ENCODE results near the gene IFT20.
A peak's percentile ranks its signal among the peaks of the same experiment; 100 is the strongest.

Gene IFT20

GRCh38 chr17:28372203-28372944 lies 37.1 kb upstream of the IFT20 start:
- TF ChIP-seq Cebpa-rat (IDR thresholded peaks at IDR 0.05), result no peak

GRCh38 chr17:28371245-28372202 lies 36.3 kb upstream of the IFT20 start, which contains the start of gene SARM1:
TSS of gene SARM1 (plus strand) at chr17:28371694. CDS start at chr17:28372033, 339 bp downstream.
- H3K4me2 ChIP-seq, result peak within 1 kb of the TSS; percentile 96 to 100 (median 98)
- no peaks in the 10 kb centered on the region for H3K9me3 ChIP-seq (replicated peaks in 1 of 11)
- peak within 1 kb of the TSS in 9 of 11 experiments; percentile 50 to 83 (median 75); a peak in 20 of 22 replicates for H3K27ac ChIP-seq
- no peaks in the 10 kb centered on the region; a peak in 1 of 22 replicates for H3K27me3 ChIP-seq
- H3K36me3 ChIP-seq, result peaks cover 0 to 11% (median 0%) of the 10 kb centered on the region in 11 experiments; a peak in 4 of 22 replicates
- H3K4me1 ChIP-seq, result peaks cover 32 to 47% (median 40%) of the 10 kb centered on the region in 10 experiments
- H3K9ac ChIP-seq, result peak within 1 kb of the TSS; percentile 69 to 89 (median 79)
- H3K4me3 ChIP-seq, result peak within 1 kb of the TSS; percentile 63 to 79 (median 74)
- TF ChIP-seq Cebpa-rat (IDR thresholded peaks at IDR 0.05), result no peak
- H4K20me1 ChIP-seq, result peaks cover 18 to 68% (median 39%) of the 10 kb centered on the region in 11 experiments; a peak in 19 of 22 replicates

More at GRCh38 chr17:28372203-28372944, 37.1 kb upstream of the IFT20 start:
- Histone ChIP-seq H3K36me3 (peaks cover 0 to 10% (median 3%) of the 10 kb centered on the region in 11 experiments; a peak in 10 of 22 replicates), H3K9me3 (replicated peaks in 1 of 11) (no peaks in the 10 kb centered on the region), H3K4me2 (peak overlapping the region; percentile 96 to 100 (median 98)), H3K4me3 (peak overlapping the region; percentile 63 to 79 (median 74)), H3K4me1 (peaks cover 32 to 47% (median 40%) of the 10 kb centered on the region in 10 experiments), H4K20me1 (peaks cover 18 to 63% (median 47%) of the 10 kb centered on the region in 11 experiments; a peak in 19 of 22 replicates), H3K27me3 (no peaks in the 10 kb centered on the region; a peak in 1 of 22 replicates), H3K27ac (peak overlapping the region in 9 of 11 experiments; percentile 50 to 83 (median 75); a peak in 20 of 22 replicates), H3K9ac (peak overlapping the region; percentile 69 to 89 (median 79))

GRCh38 chr17:28370744-28371103 lies 35.5 kb upstream of the IFT20 start:
- TF ChIP-seq Cebpa-rat (IDR thresholded peaks at IDR 0.05), result no peak
- H3K9ac ChIP-seq, result peak overlapping the region in 7 of 11 experiments; percentile 3 to 84 (median 46); a peak in 5 of 22 replicates
- peaks cover 0 to 16% (median 2%) of the 10 kb centered on the region in 11 experiments; a peak in 6 of 22 replicates for H3K36me3 ChIP-seq
- no peaks in the 10 kb centered on the region for H3K9me3 ChIP-seq (replicated peaks in 1 of 11)
- peaks cover 32 to 47% (median 40%) of the 10 kb centered on the region in 10 experiments for H3K4me1 ChIP-seq
- H3K4me2 ChIP-seq, result peak overlapping the region; percentile 96 to 100 (median 98)
- no peaks in the 10 kb centered on the region; a peak in 1 of 22 replicates for H3K27me3 ChIP-seq
- H3K4me3 ChIP-seq, result peak overlapping the region in 7 of 10 experiments; percentile 65 to 79 (median 74); a peak in 8 of 20 replicates
- peak overlapping the region in 6 of 11 experiments; percentile 13 to 60 (median 39); a peak in 8 of 22 replicates for H3K27ac ChIP-seq
- peaks cover 15 to 64% (median 39%) of the 10 kb centered on the region in 11 experiments; a peak in 19 of 22 replicates for H4K20me1 ChIP-seq

GRCh38 chr17:28370035-28370743 lies 34.9 kb upstream of the IFT20 start, which contains the start of gene VTN:
TSS of gene VTN (minus strand) at chr17:28370307. CDS start at chr17:28370203, 104 bp downstream.
- Histone ChIP-seq H3K4me1 (peaks cover 32 to 47% (median 40%) of the 10 kb centered on the region in 10 experiments), H3K4me2 (peak within 1 kb of the TSS; percentile 96 to 100 (median 98)), H3K27me3 (no peaks in the 10 kb centered on the region; a peak in 1 of 22 replicates), H3K9me3 (replicated peaks in 1 of 11) (no peaks in the 10 kb centered on the region), H3K27ac (peak within 1 kb of the TSS in 6 of 11 experiments; percentile 13 to 60 (median 39); a peak in 9 of 22 replicates), H4K20me1 (peaks cover 12 to 68% (median 37%) of the 10 kb centered on the region in 11 experiments; a peak in 19 of 22 replicates), H3K4me3 (peak within 1 kb of the TSS; percentile 63 to 79 (median 74); a peak in 19 of 20 replicates), H3K36me3 (peaks cover 0 to 22% (median 6%) of the 10 kb centered on the region in 11 experiments; a peak in 13 of 22 replicates), H3K9ac (peak within 1 kb of the TSS in 8 of 11 experiments; percentile 3 to 84 (median 58); a peak in 10 of 22 replicates)
- no peak for TF ChIP-seq Cebpa-rat (IDR thresholded peaks at IDR 0.05)

GRCh38 chr17:28369684-28370034 lies 34.4 kb upstream of the IFT20 start:
- no peaks in the 10 kb centered on the region for H3K9me3 ChIP-seq (replicated peaks in 1 of 11)
- peaks cover 12 to 71% (median 32%) of the 10 kb centered on the region in 11 experiments; a peak in 19 of 22 replicates for H4K20me1 ChIP-seq
- H3K36me3 ChIP-seq, result peaks cover 0 to 27% (median 11%) of the 10 kb centered on the region in 11 experiments; a peak in 16 of 22 replicates
- H3K27ac ChIP-seq, result peak overlapping the region in 4 of 11 experiments; percentile 14 to 60 (median 44); a peak in 3 of 22 replicates
- H3K9ac ChIP-seq, result peak overlapping the region in 2 of 11 experiments; percentile 16 to 46; a peak in 4 of 22 replicates
- no peaks in the 10 kb centered on the region; a peak in 1 of 22 replicates for H3K27me3 ChIP-seq
- H3K4me2 ChIP-seq, result peak overlapping the region in 7 of 11 experiments; percentile 96 to 99 (median 98); a peak in 12 of 22 replicates
- no peak for TF ChIP-seq Cebpa-rat (IDR thresholded peaks at IDR 0.05)
- H3K4me1 ChIP-seq, result peaks cover 32 to 47% (median 40%) of the 10 kb centered on the region in 10 experiments
- H3K4me3 ChIP-seq, result no peak overlapping the region

- no peaks in the 10 kb centered on the region for H3K9me3 ChIP-seq (replicated peaks in 1 of 11)
- H4K20me1 ChIP-seq, result peaks cover 12 to 71% (median 26%) of the 10 kb centered on the region in 11 experiments; a peak in 19 of 22 replicates
- TF ChIP-seq Cebpa-rat (IDR thresholded peaks at IDR 0.05), result no peak
- H3K4me2 ChIP-seq, result peak overlapping the region in 5 of 11 experiments; percentile 96 to 99 (median 98); a peak in 7 of 22 replicates
- no peak overlapping the region; a peak in 3 of 22 replicates for H3K9ac ChIP-seq
- H3K27me3 ChIP-seq, result no peaks in the 10 kb centered on the region; a peak in 1 of 22 replicates
- peaks cover 32 to 46% (median 40%) of the 10 kb centered on the region in 10 experiments for H3K4me1 ChIP-seq
- H3K36me3 ChIP-seq, result peaks cover 3 to 33% (median 16%) of the 10 kb centered on the region in 11 experiments; a peak in 20 of 22 replicates
- no peak overlapping the region for H3K4me3 ChIP-seq
- no peak overlapping the region for H3K27ac ChIP-seq
These were observed 33.8 kb upstream of the IFT20 start for GRCh38 chr17:28368915-28369683.
